ENCODE results near the gene JAGN1.

- no peak for TF ChIP-seq CTCF (IDR thresholded peaks at IDR 0.05)
- TF ChIP-seq POLR2A (IDR thresholded peaks at IDR 0.05) = no peak
Measured at GRCh38 chr3:9864200-9864927, 26.0 kb upstream of the JAGN1 start.
